ENCODE data around the gene IL36A.
A peak's percentile ranks its signal among the peaks of the same experiment; 100 is the strongest.

Gene IL36A

DNA sequence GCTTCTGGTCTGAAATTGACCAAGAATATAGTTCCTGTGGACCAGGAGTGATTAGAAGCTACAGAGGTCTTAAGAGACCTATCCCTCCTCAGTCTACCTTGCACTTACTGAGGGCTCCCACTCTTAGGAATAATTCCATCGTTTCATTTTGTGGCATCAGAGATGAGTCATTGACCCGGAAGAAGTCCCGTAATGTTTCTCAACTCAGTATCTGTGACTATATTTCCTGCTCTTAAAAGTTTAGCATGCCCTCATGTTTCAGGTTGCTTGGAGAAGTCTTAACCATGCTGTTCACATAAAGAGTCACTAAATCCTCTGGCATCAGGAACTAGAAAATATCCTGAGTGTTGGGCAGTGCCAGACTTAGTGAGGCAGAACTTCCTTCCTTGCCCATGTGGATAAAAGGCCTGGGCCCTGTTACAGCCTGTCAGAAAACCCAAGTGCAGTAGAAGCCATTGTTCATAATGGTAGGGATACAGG, at the start of gene IL36A:
TSS of gene IL36A (plus strand) at position 430 of the 480 bp plus-strand sequence. CDS start 413 bp downstream, outside the sequence.
- no peak for DNase-seq
- intact Hi-C loops (cut with DNase I) = no loop called here

DNA sequence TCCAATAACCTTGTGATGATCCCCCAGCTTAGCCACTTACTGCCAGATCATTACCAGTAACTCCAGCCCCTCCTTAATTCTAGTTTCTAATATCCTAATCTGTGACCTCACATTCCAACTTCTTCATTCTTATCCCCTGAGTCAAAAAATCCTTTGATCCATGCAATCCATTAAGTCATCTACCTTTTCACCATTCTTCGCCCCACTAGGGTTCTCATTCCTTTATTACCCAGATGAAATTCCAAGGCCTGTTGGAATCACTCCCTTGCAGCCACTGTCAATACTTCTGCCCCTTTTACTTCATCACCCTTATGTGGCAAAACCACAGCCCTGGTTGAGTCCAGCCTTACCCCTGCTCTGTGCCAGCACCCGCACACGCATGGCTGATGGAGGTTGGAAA, 47.7 kb upstream of the IL36A start:
- intact Hi-C loops (cut with DNase I) = no loop called here
- no peak for DNase-seq

GRCh38 chr2:112958428-112959108, 46.7 kb upstream of the IL36A start:
- intact Hi-C loops (cut with DNase I) = no loop called here
- DNase-seq = peak in 23 of 42 donors; percentile 9 to 67 (median 35)

DNA sequence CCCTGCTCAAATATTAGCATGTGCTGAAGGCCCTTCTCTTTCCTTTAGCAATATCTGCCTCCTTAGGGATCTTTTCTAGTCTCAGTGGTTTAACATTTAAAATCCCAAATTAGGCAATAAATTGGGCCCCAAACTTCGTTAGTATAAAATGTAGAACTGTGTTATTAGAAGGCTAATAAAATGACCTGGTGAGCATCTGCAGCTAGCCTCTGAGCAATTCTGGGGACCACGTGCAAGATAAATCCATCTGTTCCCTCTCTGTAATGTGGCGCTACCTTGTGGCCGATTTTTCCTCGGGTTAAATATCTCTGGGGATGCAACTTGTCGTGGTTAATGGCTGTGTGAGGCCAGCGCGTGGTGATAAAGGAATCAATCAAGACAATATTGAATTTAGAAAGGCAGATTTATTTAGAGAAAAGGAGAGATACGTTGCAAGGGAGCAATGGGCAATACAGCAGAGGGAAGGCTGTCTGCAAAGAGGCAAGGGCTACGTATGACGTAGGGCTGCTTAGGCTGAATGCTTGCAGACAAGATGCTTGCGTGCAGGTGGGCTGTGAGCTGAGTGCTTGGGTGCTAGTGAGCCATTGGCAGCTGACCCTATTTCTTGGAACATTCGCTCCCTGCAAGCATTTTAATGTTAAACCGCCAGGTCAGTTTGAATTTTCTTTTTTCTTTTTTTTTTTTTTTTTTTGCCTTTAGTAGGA, 46.0 kb upstream of the IL36A start:
- no peak for DNase-seq
- intact Hi-C loops (cut with DNase I) = no loop called here

- DNase-seq = no peak
- intact Hi-C loops (cut with DNase I) = no loop called here
These were observed 44.9 kb upstream of the IL36A start for GRCh38 chr2:112960230-112960825.

DNA sequence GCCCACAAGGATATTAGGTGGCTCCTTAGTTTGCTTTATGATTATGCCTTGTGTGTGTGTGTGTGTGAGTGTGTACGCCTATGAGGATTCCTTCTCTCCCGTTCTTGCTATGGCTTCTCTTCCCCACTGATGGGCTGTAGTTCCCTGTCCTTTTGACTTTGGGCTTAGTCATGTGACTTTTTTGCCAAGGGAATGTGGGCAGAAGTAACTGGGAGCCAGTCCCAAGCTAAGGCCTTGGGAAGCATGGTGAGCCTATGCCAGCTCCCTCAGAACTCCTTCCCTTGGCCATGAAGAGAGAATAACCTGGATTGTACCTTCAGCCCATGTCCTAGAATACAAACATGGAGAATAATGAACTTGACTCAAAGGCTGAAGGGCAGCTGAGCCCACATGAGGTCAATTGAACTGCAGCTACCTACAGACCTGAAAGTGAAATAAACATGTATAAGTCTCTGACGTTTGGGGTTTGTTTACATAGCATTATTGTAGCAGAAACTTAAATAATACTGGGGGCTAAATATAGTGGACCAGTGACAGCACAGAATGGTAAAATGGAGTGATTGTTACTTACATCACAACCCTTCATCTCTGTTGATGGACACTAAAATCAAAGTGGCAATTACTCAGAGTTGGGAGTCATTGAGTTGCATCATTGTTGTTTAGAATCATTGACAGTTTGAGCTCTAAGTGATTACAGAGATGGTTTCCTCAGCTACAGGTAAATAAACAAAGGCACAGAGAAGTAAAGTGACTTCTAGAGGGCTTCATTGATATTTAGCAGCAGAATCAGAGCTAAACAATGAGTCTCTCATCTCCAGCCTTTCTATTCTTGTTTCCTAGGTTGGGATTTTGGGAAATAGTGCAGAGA, 42.7 kb upstream of the IL36A start:
- intact Hi-C loops (cut with DNase I) = no loop called here
- DNase-seq = no peak

DNA sequence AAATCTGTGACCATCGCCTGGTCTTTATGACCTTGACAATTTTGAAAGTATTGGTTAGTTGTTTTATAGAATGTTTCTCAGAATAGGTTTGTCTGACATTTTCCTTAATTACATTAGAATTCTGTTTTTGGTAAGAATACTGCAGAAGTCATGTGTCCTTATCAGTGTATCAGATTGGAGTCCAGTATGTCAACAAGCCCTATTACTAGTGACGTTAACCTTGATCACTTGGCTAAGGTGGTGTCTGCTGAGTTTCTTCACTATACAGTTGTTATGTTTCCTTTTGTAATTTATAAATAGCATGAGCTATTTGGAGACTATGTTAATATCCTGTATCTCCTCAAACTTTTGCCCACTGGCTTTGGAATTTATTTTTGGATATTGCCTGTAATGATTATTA, 38.2 kb upstream of the IL36A start:
- no peak for DNase-seq
- intact Hi-C loops (cut with DNase I) = no loop called here

- DNase-seq = no peak
- intact Hi-C loops (cut with DNase I) = no loop called here
These were observed 32.7 kb upstream of the IL36A start for GRCh38 chr2:112972423-112973086.

- intact Hi-C loops (cut with DNase I) = no loop called here
- no peak for DNase-seq
These were observed 32.1 kb upstream of the IL36A start for GRCh38 chr2:112973156-112973555.

DNA sequence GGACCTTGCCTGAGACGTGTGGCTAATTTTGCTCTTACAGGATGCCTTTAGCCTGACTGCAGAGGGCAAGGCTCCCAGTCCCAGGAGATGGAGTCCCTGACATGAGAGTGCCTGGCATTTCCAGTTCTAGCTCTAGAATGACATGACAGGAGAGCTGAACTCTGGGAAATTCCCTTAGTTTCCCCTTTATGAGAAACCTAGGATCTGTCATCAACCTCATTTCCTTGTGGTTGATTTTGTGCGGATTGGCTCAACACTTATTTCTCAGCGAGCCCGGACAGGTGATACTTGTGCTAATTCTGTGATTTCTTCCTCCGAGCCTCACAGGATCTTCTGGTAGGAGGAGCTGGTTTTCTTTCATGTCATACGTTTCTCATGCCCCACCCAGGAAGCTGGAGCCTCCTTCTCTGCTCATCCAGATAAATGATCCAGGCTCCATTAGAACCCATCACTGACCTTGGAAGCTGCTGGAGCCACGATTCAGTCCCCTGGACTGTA, 27.7 kb upstream of the IL36A start, which contains the start of gene IL36G:
TSS of gene IL36G (plus strand) at position 448 of the 498 bp plus-strand sequence. CDS start 633 bp downstream, outside the sequence.
- intact Hi-C loops (cut with DNase I) = no loop called here
- no peak for DNase-seq

- DNase-seq = no peak
These were observed 25.5 kb upstream of the IL36A start for GRCh38 chr2:112979731-112980130.

GRCh38 chr2:112980537-112980936, 24.7 kb upstream of the IL36A start:
- intact Hi-C loops (cut with DNase I) = no loop called here
- DNase-seq = no peak

More at GRCh38 chr2:112979731-112980130, 25.5 kb upstream of the IL36A start:
- intact Hi-C loops (cut with DNase I) = no loop called here

GRCh38 chr2:112985090-112985489, 20.2 kb upstream of the IL36A start:
- intact Hi-C loops (cut with DNase I) = no loop called here
- no peak for DNase-seq

DNA sequence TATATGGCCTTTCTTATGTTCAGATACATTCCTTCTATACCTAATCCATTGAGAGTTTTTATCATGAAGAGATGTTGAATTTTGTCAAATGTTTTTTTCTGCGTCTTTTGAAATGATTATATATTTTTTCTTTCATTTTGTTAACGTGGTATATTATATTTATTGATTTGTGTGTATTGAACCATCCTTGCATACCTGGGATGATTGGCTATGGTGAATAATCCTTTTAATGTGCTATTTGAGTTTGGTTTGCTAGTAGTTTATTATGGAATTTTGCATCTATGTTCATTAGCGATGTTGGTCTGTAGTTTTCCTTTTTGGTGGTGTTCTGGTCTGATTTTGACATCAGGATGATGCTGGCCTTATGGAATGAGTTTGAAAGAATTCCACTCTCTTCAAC, 15.6 kb upstream of the IL36A start:
- DNase-seq = no peak
- intact Hi-C loops (cut with DNase I) = no loop called here

GRCh38 chr2:112993831-112994230, 11.4 kb upstream of the IL36A start:
- no peak for DNase-seq
- intact Hi-C loops (cut with DNase I) = no loop called here

DNA sequence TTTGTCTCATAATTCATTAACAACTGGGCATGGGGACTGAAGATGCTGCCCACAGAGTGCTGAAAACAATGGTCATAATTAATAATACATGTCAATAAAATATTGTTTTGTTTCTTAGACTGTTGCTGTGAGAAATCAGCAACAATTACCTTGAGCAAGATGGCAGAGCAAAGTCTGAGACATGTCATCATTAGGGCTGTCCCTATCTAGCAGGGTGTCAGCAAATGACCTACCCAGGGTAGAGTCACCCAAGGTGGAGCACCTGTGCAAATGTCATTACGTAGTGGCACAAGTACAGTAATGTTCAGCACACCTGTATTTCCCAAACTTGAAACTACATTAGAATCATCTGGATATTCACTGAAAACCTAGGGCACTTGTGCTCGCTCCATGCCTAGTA, 10.6 kb upstream of the IL36A start:
- no peak for DNase-seq
- intact Hi-C loops (cut with DNase I) = no loop called here

- no peak for DNase-seq
- intact Hi-C loops (cut with DNase I) = no loop called here
These were observed 9.8 kb upstream of the IL36A start for GRCh38 chr2:112995346-112995920.

- intact Hi-C loops (cut with DNase I) = no loop called here
These were observed 8.6 kb upstream of the IL36A start for GRCh38 chr2:112996635-112997034.

More at GRCh38 chr2:112996635-112997034, 8.6 kb upstream of the IL36A start:
- DNase-seq = no peak
